Mammary epithelial cell (primary cell): ENCODE measurements around the gene ZNF724.

ENCODE experiments used
- EZH2 ChIP-seq: IDR thresholded peaks from 2 replicates; pipeline ENCODE4 v1.6.1; 2012; ENCODE audit warnings: low read length, inconsistent platforms, borderline replicate concordance
- TF ChIP-seq, protein P1 (sequence below), 2 donors: IDR thresholded peaks in 1 of 2; conservative IDR thresholded peaks in 1 of 2; 2 replicates each; pipeline ENCODE4 v1.5.1; 2011 to 2012; ENCODE audit warnings: inconsistent platforms in 2 of 2, low read length in 2 of 2, mild to moderate bottlenecking in 2 of 2, control low read depth in 1 of 2, low read depth in 1 of 2; ENCODE audit not compliant: insufficient read depth in 1 of 2; ENCODE audit errors: extremely low read depth in 1 of 2

DNA sequence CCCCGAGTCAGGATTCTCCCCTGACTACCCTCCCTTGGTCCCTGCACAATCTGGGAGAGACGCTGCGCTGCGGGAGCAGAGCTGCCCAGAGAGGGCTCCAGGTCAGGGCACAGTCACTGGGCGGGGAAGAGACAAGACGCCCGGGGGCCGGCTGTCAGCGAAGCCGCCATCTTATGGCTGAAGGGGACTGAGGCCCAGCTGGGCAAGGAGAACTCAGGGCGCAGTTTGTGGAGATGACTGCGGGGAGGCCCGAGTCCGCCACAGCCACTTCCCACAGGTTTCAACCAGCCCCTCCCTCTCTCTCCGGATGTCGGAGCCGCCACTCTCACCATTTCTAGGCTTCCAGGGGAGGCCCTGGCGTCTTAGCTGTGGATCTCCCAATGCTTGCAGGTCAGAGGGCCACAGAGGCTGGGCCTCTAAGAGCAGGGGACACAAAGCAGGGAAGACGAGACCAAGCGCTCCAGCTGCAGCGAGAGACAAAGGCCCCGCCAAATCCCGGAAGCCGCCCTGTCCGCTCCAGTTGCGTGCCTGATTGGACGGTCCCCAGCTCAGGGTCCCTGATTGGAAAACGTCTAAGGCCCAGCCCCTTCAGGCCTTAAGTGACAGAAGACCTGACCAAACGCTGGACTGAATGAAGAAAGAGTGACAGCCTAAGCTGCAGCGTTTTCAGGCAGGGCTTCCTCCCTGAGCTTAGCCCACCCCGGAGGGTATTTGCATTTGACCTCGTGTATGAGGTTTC is at the start of gene ZNF724:
- TF ChIP-seq, protein P1, sequence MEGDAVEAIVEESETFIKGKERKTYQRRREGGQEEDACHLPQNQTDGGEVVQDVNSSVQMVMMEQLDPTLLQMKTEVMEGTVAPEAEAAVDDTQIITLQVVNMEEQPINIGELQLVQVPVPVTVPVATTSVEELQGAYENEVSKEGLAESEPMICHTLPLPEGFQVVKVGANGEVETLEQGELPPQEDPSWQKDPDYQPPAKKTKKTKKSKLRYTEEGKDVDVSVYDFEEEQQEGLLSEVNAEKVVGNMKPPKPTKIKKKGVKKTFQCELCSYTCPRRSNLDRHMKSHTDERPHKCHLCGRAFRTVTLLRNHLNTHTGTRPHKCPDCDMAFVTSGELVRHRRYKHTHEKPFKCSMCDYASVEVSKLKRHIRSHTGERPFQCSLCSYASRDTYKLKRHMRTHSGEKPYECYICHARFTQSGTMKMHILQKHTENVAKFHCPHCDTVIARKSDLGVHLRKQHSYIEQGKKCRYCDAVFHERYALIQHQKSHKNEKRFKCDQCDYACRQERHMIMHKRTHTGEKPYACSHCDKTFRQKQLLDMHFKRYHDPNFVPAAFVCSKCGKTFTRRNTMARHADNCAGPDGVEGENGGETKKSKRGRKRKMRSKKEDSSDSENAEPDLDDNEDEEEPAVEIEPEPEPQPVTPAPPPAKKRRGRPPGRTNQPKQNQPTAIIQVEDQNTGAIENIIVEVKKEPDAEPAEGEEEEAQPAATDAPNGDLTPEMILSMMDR (conservative IDR thresholded peaks at IDR 0.05 in 1 of 2, IDR thresholded peaks at IDR 0.05 in 1 of 2; ENCODE audit: extremely low read depth in 1 of 2, insufficient read depth in 1 of 2, low read depth in 1 of 2, low read length in 2 of 2), result no peak
- no peak for TF ChIP-seq EZH2
